Activated CD4-positive, alpha-beta memory T cell treated with anti-CD3 and anti-CD28 coated beads, Interleukin-2, amount 10 ng/mL, durations not matched to agents 7 days and 5 days (primary cell): ENCODE data around the gene FUT3. TPM values are rescaled to one million over a fixed set of nuclear protein-coding genes. Genes with fewer than 3 reads are reported as not detected.
"Not testable (repeated sequence)": the region's sequence is repeated elsewhere in the genome, so short reads cannot be mapped to it uniquely, and the experiment has no call there.

Experiments
- CTCF ChIA-PET: fragments of 350-600 bp; sonication (Branson Sonifier 250); formaldehyde crosslinking; loops from one replicate; lab custom pipeline; 2021; ENCODE audit warnings: antibody characterized with exemption, inconsistent platforms; lab: Charles Lee
- POLR2A ChIA-PET: fragments of 350-600 bp; sonication (Branson Sonifier 250); formaldehyde crosslinking; loops from one replicate; lab custom pipeline; 2021; ENCODE audit warnings: antibody characterized with exemption; lab: Charles Lee
- DNase-seq: peaks from one replicate; pipeline ENCODE4 v3.0.0-alpha.2; 2020
- H3K27ac Mint-ChIP-seq: one replicate; pipeline ENCODE4 v1.8.0; 2021; ENCODE audit warnings: mild to moderate bottlenecking, mixed read lengths
- H3K27me3 Mint-ChIP-seq: one replicate; pipeline ENCODE4 v1.8.0; 2021; ENCODE audit warnings: mixed read lengths
- H3K36me3 Mint-ChIP-seq: one replicate; pipeline ENCODE4 v1.8.0; 2021; ENCODE audit warnings: low read depth, mixed read lengths
- H3K4me1 Mint-ChIP-seq: one replicate; pipeline ENCODE4 v1.8.0; 2021; ENCODE audit warnings: mixed read lengths
- H3K4me3 Mint-ChIP-seq: one replicate; pipeline ENCODE4 v1.8.0; 2021; ENCODE audit warnings: mild to moderate bottlenecking, mixed read lengths
- H3K9me3 Mint-ChIP-seq: one replicate; pipeline ENCODE4 v1.8.0; 2021; ENCODE audit warnings: mixed read lengths
- total RNA-seq, 2 experiments: library from RNA; stranded (reverse); gene quantifications; one replicate each; pipeline ENCODE4 v1.2.3, GENCODE V29; 2021

Gene FUT3
- total RNA-seq, 2 experiments from 2014 or later, result not detected

DNA sequence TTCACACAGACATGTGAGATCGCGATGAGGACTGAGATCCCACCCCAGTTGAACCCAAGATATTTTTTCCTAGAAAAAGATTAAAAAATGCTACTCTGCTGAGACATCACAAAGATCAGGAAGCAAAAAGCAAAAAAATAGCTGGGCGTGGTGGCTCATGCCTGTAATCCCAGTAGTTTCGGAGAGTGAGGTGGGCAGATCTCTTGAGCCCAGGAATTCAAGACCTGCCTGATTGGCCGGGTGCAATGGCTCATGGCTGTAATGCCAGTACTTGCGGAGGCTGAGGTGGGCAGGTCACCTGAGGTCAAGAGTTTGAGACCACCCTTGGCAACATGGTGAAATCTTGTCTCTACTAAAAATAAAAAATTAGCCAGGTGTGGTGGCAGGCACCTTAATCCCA is 1.1 kb downstream of the FUT3 start:
- Mint-ChIP-seq H3K27me3 (peaks cover 4% of the 10 kb centered on the region), H3K36me3 (no peaks in the 10 kb centered on the region), H3K4me1 (no peaks in the 10 kb centered on the region), H3K4me3 (no peak overlapping the region), H3K27ac (no peak overlapping the region), H3K9me3 (no peaks in the 10 kb centered on the region)
- ChIA-PET CTCF (no interaction called here), POLR2A (no interaction called here)
- DNase-seq, result no peak

- H3K9me3 Mint-ChIP-seq, H3K36me3 Mint-ChIP-seq, H3K27ac Mint-ChIP-seq, CTCF ChIA-PET, H3K4me1 Mint-ChIP-seq, POLR2A ChIA-PET, DNase-seq, H3K27me3 Mint-ChIP-seq, H3K4me3 Mint-ChIP-seq: not testable (repeated sequence)
Measured at GRCh38 chr19:5848621-5849020, 2.6 kb downstream of the FUT3 start.

DNA sequence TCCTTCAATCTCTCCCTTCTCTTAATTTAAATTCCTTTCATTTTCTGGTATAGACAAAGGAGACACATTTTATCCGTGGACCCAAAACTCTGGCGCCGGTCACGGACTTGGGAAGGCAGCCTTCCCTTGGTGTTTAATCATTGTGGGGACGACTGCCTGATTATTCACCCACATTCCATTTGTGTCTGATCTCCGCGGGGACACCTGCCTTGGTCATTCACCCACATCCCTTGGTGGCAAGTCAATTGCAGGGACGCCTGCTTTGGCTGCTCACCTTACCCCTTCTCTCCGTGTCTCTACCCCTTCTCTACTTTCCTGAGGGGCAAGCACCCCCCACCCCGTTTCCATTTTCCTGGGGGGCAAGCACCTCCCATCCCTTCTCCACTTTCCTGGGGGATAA is 3.4 kb downstream of the FUT3 start:
- H3K27ac Mint-ChIP-seq, H3K27me3 Mint-ChIP-seq, H3K4me3 Mint-ChIP-seq, CTCF ChIA-PET, POLR2A ChIA-PET, H3K4me1 Mint-ChIP-seq, H3K36me3 Mint-ChIP-seq, DNase-seq, H3K9me3 Mint-ChIP-seq: not testable (repeated sequence)

GRCh38 chr19:5844456-5845433 is 6.5 kb downstream of the FUT3 start:
- no peak for DNase-seq
- H3K36me3 Mint-ChIP-seq, result no peaks in the 10 kb centered on the region
- ChIA-PET CTCF (no interaction called here), POLR2A (no interaction called here)
- no peaks in the 10 kb centered on the region for H3K9me3 Mint-ChIP-seq
- no peak overlapping the region for H3K27ac Mint-ChIP-seq
- H3K27me3 Mint-ChIP-seq, result no peaks in the 10 kb centered on the region
- H3K4me3 Mint-ChIP-seq, result no peak overlapping the region
- H3K4me1 Mint-ChIP-seq, result no peaks in the 10 kb centered on the region

GRCh38 chr19:5843295-5843927 is 7.8 kb downstream of the FUT3 start:
- Mint-ChIP-seq H3K9me3 (no peaks in the 10 kb centered on the region), H3K4me1 (peaks cover 2% of the 10 kb centered on the region), H3K4me3 (no peak overlapping the region), H3K27ac (no peak overlapping the region), H3K36me3 (no peaks in the 10 kb centered on the region), H3K27me3 (no peaks in the 10 kb centered on the region)
- no peak for DNase-seq
- ChIA-PET POLR2A (no interaction called here), CTCF (no interaction called here)

- H3K4me1 Mint-ChIP-seq, H3K27ac Mint-ChIP-seq, H3K36me3 Mint-ChIP-seq, H3K9me3 Mint-ChIP-seq, H3K4me3 Mint-ChIP-seq, H3K27me3 Mint-ChIP-seq, DNase-seq, CTCF ChIA-PET: not testable (repeated sequence)
- POLR2A ChIA-PET, result interaction anchor here (0.9 kb wide), 1 partner anchor 12 kb away, joined by 3 read pairs; no protein-coding TSS in a partner anchor
Measured at GRCh38 chr19:5841735-5842111, 9.5 kb downstream of the FUT3 start.

- DNase-seq, result no peak
- Mint-ChIP-seq H3K27me3 (no peaks in the 10 kb centered on the region), H3K27ac (no peak within 1 kb of the TSS), H3K9me3 (no peaks in the 10 kb centered on the region), H3K4me1 (peaks cover 2% of the 10 kb centered on the region), H3K36me3 (no peaks in the 10 kb centered on the region), H3K4me3 (no peak within 1 kb of the TSS)
- POLR2A ChIA-PET, result interaction anchor here (1.1 to 2.4 kb wide), 2 partner anchors 11 to 65 kb away, joined by 3 to 14 read pairs; partner anchors contain the start of gene VMAC
- CTCF ChIA-PET, result interaction anchor here (2.0 kb wide), 1 partner anchor 35 kb away, joined by 5 read pairs; no protein-coding TSS in a partner anchor
Measured at GRCh38 chr19:5839065-5840017, 11.9 kb downstream of the FUT3 start, which contains the start of gene FUT6. Gene FUT6, minus strand, starts transcription at chr19:5839702. Its CDS starts 7,135 bp downstream, at chr19:5832567.

DNA sequence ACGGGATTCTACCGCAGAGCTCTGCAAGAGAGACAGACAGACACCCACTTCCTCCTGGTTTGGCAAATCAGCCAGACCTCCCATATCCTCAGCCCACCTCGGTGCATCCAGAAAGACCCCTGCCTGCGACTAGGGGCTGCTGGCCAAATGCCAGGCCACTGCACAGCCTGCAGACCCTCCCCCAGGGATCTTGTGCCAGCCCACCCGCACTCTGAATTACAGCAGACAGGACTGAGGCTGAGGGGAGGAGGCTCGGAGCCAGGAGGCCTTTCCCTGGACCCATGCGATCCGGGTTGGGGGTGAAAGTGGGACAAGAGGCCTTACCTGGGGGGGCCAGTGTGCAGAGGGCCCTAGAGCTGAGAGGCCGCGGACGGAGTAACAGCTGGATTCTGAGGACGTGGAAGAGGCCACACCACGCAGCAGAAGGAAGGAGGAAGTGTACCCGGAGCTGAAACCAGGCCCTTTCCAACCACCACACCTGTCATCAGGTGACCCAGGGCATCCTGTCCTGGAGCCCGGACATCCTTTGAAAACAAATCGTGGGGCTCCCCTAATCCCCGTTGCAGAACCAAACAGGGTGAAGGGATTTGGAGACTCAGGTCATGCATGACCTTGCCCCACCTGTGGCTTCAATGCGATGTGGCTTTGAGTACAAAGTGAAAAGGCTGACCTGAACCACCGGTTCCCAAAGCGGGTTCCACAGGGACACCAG is 12.7 kb downstream of the FUT3 start:
- Mint-ChIP-seq H3K9me3 (no peaks in the 10 kb centered on the region), H3K36me3 (no peaks in the 10 kb centered on the region), H3K4me3 (no peak overlapping the region), H3K27ac (no peak overlapping the region), H3K27me3 (no peaks in the 10 kb centered on the region), H3K4me1 (peaks cover 2% of the 10 kb centered on the region)
- POLR2A ChIA-PET, result interaction anchor here (2.4 kb wide), 1 partner anchor 10 kb away, joined by 14 read pairs; no protein-coding TSS in a partner anchor
- CTCF ChIA-PET, result no interaction called here
- DNase-seq, result no peak

GRCh38 chr19:5837761-5838352 is 13.4 kb downstream of the FUT3 start:
- CTCF ChIA-PET, result no interaction called here
- no peaks in the 10 kb centered on the region for H3K27me3 Mint-ChIP-seq
- DNase-seq, result no peak
- H3K4me1 Mint-ChIP-seq, result peaks cover 2% of the 10 kb centered on the region
- H3K36me3 Mint-ChIP-seq, result no peaks in the 10 kb centered on the region
- no peak overlapping the region for H3K27ac Mint-ChIP-seq
- no peak overlapping the region for H3K4me3 Mint-ChIP-seq
- POLR2A ChIA-PET, result interaction anchor here (2.4 kb wide), 1 partner anchor 9 kb away, joined by 14 read pairs; no protein-coding TSS in a partner anchor
- no peaks in the 10 kb centered on the region for H3K9me3 Mint-ChIP-seq

DNA sequence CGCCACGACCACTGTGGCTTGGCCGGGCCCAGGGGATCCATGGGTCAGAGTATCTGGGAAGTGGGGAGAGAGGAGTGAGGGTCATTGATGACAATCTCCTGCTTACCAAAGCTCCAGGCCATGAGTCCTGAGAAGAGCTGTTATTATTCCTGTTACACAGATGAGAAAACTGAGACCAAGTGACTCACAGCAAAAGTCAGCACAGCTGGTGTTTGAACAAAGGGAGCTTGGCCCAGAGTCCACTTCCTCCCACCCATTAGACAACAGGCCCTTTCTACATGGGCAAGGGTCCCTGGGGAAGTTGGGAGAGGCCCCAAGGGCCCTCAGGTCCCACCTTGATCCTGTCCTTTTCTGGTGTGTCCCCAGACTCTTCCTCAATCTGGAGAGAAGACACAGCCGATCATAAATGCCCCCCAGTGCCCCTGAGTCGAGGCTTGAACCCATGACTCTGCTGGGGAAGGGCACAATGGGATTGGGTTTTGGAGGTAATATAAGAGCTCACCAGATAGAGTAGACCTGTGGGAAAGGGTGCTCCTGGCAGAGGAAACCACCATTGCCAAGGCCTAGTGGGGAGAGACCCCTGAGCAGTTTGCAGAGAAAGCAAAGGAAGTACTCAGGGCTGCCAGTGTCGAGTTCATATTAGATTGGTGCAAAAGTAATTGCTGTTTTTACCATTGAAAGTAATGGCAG is 18.6 kb downstream of the FUT3 start:
- Mint-ChIP-seq H3K36me3 (no peaks in the 10 kb centered on the region), H3K4me1 (peaks cover 6% of the 10 kb centered on the region), H3K27ac (no peak overlapping the region), H3K27me3 (no peaks in the 10 kb centered on the region), H3K4me3 (no peak overlapping the region), H3K9me3 (no peaks in the 10 kb centered on the region)
- ChIA-PET POLR2A (no interaction called here), CTCF (no interaction called here)
- no peak for DNase-seq

DNA sequence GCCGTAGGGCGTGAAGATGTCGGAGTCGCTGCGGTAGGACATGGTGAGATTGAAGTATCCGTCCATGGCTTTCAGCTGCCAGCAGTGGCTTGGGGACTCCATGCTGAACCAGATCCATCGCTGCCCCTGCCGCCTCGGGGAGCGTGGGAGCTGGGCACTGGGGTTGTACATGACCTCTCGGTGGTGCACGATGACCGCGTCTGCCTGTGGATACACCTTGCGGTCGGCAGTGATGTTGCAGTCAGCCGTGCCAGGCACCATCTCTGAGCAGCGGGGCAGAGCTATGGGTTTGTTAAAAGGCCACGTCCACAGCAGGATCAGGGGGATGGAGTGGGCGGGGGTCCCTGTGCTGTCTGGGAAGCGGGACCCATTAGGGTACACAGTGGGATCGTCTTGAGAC is 19.2 kb downstream of the FUT3 start:
- no peaks in the 10 kb centered on the region for H3K36me3 Mint-ChIP-seq
- DNase-seq, result no peak
- no peaks in the 10 kb centered on the region for H3K9me3 Mint-ChIP-seq
- POLR2A ChIA-PET, result no interaction called here
- CTCF ChIA-PET, result no interaction called here
- no peaks in the 10 kb centered on the region for H3K27me3 Mint-ChIP-seq
- no peak overlapping the region for H3K4me3 Mint-ChIP-seq
- H3K4me1 Mint-ChIP-seq, result peaks cover 9% of the 10 kb centered on the region
- no peak overlapping the region for H3K27ac Mint-ChIP-seq
